ENCODE data around the gene FAM9C. TPM values are rescaled to one million over a fixed set of nuclear protein-coding genes. Genes with fewer than 3 reads are reported as not detected.

Gene FAM9C
- total and polyA plus RNA-seq, 2 donors from 2014 or later: not detected

GRCh38 chrX:12989461-12989860 is 55.0 kb downstream of the FAM9C start:
- Histone ChIP-seq H3K36me3 (ENCODE audit: control insufficient read depth in 2 of 3, insufficient read depth in 3 of 3, low read length in 3 of 3) (no peaks in the 10 kb centered on the region), H3K9me3 (ENCODE audit: control insufficient read depth in 2 of 3, insufficient read depth in 1 of 3, low read length in 3 of 3) (no peaks in the 10 kb centered on the region), H3K9ac (ENCODE audit: low read length in 3 of 3) (no peak overlapping the region), H3K4me1 (ENCODE audit: control insufficient read depth in 2 of 3, insufficient read depth in 2 of 3, low read depth in 1 of 3, low read length in 3 of 3) (no peaks in the 10 kb centered on the region), H3K4me3 (ENCODE audit: low read length in 3 of 3) (no peak overlapping the region), H3K27ac (ENCODE audit: low read depth in 2 of 2, low read length in 2 of 2) (no peak overlapping the region), H3K27me3 (ENCODE audit: control insufficient read depth, insufficient read depth, low read length) (no peaks in the 10 kb centered on the region)
- intact Hi-C loops (cut with DNase I): no loop called here
- TF ChIP-seq, protein P1, sequence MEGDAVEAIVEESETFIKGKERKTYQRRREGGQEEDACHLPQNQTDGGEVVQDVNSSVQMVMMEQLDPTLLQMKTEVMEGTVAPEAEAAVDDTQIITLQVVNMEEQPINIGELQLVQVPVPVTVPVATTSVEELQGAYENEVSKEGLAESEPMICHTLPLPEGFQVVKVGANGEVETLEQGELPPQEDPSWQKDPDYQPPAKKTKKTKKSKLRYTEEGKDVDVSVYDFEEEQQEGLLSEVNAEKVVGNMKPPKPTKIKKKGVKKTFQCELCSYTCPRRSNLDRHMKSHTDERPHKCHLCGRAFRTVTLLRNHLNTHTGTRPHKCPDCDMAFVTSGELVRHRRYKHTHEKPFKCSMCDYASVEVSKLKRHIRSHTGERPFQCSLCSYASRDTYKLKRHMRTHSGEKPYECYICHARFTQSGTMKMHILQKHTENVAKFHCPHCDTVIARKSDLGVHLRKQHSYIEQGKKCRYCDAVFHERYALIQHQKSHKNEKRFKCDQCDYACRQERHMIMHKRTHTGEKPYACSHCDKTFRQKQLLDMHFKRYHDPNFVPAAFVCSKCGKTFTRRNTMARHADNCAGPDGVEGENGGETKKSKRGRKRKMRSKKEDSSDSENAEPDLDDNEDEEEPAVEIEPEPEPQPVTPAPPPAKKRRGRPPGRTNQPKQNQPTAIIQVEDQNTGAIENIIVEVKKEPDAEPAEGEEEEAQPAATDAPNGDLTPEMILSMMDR (IDR thresholded peaks at IDR 0.05; ENCODE audit: borderline replicate concordance, extremely low read depth, insufficient read depth): no peak
- DNase-seq: no peak
- peak; percentile 90 for FAIRE-seq

DNA sequence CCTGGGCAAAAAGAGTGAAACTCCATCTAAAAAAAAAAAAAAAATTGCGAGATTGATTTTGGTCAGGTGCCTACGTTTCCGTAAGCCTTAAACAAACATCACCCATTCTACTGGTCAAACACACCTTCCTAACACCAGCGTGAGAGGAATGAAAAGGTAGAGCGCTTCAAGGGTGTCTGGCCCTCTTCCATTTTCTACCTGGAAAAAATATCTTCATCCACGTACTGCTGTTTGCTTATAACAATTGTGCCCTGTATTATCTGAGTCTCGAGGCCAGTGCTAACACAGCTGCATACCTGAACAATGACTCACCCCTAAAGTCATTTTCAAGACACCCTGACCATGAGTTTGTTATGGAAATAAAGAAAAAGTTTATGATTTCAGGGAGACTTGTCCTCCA is 55.6 kb downstream of the FAM9C start:
- intact Hi-C loops (cut with DNase I): no loop called here
- TF ChIP-seq, protein P1 (IDR thresholded peaks at IDR 0.05; ENCODE audit: borderline replicate concordance, extremely low read depth, insufficient read depth): no peak
- no peak overlapping the region for H3K4me3 ChIP-seq (ENCODE audit: low read length in 3 of 3)
- no peak for DNase-seq
- H3K9me3 ChIP-seq (ENCODE audit: control insufficient read depth in 2 of 3, insufficient read depth in 1 of 3, low read length in 3 of 3): no peaks in the 10 kb centered on the region
- FAIRE-seq: no peak
- H3K27ac ChIP-seq (ENCODE audit: low read depth in 2 of 2, low read length in 2 of 2): no peak overlapping the region
- H3K9ac ChIP-seq (ENCODE audit: low read length in 3 of 3): no peak overlapping the region
- no peaks in the 10 kb centered on the region for H3K36me3 ChIP-seq (ENCODE audit: control insufficient read depth in 2 of 3, insufficient read depth in 3 of 3, low read length in 3 of 3)
- H3K4me1 ChIP-seq (ENCODE audit: control insufficient read depth in 2 of 3, insufficient read depth in 2 of 3, low read depth in 1 of 3, low read length in 3 of 3): no peaks in the 10 kb centered on the region
- H3K27me3 ChIP-seq (ENCODE audit: control insufficient read depth, insufficient read depth, low read length): no peaks in the 10 kb centered on the region

DNA sequence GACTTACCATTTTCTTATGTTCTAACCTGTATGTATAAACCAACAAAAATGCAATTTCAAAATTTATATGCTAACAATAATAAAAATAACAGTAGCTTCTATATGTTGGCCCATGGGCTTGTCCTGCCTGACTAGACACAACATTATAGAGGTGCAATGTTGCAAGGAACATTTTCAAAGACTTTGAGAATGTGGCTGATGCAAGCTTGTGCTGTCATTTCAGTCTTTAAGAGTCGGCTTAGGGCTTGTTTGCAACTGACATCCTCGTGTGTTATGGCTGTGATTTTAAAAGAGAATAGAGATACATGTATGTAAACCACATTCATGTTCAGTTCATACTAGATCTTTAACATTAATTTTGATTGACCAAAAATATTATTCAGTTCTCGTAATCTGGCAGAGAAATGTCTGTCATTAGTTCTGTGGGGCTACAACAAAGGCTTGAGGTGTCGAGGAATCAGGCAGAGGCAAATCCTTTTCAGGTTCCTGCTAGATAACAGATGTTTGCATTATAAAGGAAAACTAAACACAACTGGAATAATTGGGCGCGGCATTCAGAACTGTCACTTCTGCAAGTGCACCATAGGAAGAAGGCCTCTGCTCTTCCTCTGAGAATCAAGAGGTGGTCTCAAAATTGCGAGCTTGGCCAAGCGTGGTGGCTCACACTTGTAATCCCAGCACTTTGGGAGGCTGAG is 56.4 kb downstream of the FAM9C start:
- DNase-seq (no peak), FAIRE-seq (no peak)
- TF ChIP-seq, protein P1 (IDR thresholded peaks at IDR 0.05; ENCODE audit: borderline replicate concordance, extremely low read depth, insufficient read depth): no peak
- intact Hi-C loops (cut with DNase I): no loop called here
- H3K9me3 ChIP-seq (ENCODE audit: control insufficient read depth in 2 of 3, insufficient read depth in 1 of 3, low read length in 3 of 3): no peaks in the 10 kb centered on the region
- H3K9ac ChIP-seq (ENCODE audit: low read length in 3 of 3): no peak overlapping the region
- no peaks in the 10 kb centered on the region for H3K36me3 ChIP-seq (ENCODE audit: control insufficient read depth in 2 of 3, insufficient read depth in 3 of 3, low read length in 3 of 3)
- no peak overlapping the region for H3K4me3 ChIP-seq (ENCODE audit: low read length in 3 of 3)
- H3K4me1 ChIP-seq (ENCODE audit: control insufficient read depth in 2 of 3, insufficient read depth in 2 of 3, low read depth in 1 of 3, low read length in 3 of 3): no peaks in the 10 kb centered on the region
- H3K27me3 ChIP-seq (ENCODE audit: control insufficient read depth, insufficient read depth, low read length): no peaks in the 10 kb centered on the region
- H3K27ac ChIP-seq (ENCODE audit: low read depth in 2 of 2, low read length in 2 of 2): no peak overlapping the region

- no peak for DNase-seq
- no peak overlapping the region for H3K9ac ChIP-seq (ENCODE audit: low read length in 3 of 3)
- TF ChIP-seq, protein P1 (IDR thresholded peaks at IDR 0.05; ENCODE audit: borderline replicate concordance, extremely low read depth, insufficient read depth): no peak
- no peak overlapping the region for H3K27ac ChIP-seq (ENCODE audit: low read depth in 2 of 2, low read length in 2 of 2)
- H3K4me1 ChIP-seq (ENCODE audit: control insufficient read depth in 2 of 3, insufficient read depth in 2 of 3, low read depth in 1 of 3, low read length in 3 of 3): no peaks in the 10 kb centered on the region
- no peak overlapping the region for H3K4me3 ChIP-seq (ENCODE audit: low read length in 3 of 3)
- no peaks in the 10 kb centered on the region for H3K36me3 ChIP-seq (ENCODE audit: control insufficient read depth in 2 of 3, insufficient read depth in 3 of 3, low read length in 3 of 3)
- intact Hi-C loops (cut with DNase I): no loop called here
- H3K27me3 ChIP-seq (ENCODE audit: control insufficient read depth, insufficient read depth, low read length): no peaks in the 10 kb centered on the region
- no peak for FAIRE-seq
- no peaks in the 10 kb centered on the region for H3K9me3 ChIP-seq (ENCODE audit: control insufficient read depth in 2 of 3, insufficient read depth in 1 of 3, low read length in 3 of 3)
These were observed 57.1 kb downstream of the FAM9C start for GRCh38 chrX:12987340-12987739.
